NCI-H446 (cell line): ENCODE data around the gene BIN1.

Source experiments
- DNase-seq, 2 experiments: peaks; one replicate each; lab custom pipeline; 2025; lab: John Stamatoyannopoulos, UW

Gene BIN1

DNA sequence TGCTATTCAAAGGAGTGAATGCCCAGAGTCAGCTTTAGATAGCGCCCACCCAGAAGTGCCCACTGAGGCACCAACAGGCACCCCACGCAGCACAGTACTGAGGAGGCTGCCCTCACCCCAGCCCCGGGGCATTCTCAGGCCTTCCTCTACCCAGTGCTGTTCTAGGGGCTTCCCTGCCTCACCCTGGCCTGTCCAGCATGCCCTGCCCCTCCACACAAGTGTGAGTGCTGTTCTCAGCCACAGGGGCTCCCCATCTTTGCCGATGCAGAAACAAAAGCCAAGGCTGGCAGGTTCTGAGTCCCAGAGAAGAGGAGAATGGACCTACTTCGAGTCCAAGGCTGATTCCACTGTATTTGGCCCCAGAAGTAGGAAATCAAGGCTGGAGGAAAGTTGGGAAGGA, 15.8 kb downstream of the BIN1 start:
- DNase-seq: no peak

DNA sequence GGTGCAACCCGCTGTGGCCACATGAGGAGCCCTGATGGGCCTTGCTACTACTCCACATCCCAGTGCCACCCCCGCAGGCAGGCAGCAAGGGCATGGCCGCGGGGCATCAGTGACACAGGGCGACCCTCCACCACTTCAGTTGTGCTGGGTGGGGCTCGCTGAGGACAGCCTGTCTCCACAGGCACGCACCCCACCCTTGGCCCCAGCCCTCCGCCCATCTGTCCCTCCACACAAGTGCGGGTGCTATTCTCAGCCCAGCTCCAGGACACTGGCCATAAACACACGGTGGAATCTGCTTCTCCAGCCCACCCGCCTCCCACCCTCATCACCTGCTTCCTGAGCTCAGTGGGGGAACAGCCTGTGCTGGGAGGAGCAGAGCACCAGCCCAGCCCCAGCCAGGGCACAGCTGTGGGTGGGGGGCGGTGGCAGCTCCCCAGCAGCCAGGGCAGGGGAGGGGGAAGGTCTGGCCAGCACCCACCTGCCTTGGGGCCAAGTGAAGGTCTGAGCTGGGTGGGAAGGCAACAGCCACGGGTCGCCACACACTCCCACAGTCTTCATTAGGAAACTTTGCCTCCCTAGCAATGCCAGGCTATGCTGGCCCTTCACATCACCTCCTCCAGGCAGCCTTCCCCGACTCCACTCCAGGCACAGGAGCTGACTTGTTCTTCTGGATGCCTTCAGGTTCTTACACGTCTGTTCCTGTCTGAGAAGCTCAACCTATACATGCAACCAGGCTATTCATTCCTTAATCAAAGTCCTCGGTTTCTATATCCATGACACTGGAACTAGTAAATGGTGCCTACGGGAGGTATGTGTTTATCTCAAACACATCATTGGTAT, 16.5 kb downstream of the BIN1 start:
- DNase-seq: no peak

DNA sequence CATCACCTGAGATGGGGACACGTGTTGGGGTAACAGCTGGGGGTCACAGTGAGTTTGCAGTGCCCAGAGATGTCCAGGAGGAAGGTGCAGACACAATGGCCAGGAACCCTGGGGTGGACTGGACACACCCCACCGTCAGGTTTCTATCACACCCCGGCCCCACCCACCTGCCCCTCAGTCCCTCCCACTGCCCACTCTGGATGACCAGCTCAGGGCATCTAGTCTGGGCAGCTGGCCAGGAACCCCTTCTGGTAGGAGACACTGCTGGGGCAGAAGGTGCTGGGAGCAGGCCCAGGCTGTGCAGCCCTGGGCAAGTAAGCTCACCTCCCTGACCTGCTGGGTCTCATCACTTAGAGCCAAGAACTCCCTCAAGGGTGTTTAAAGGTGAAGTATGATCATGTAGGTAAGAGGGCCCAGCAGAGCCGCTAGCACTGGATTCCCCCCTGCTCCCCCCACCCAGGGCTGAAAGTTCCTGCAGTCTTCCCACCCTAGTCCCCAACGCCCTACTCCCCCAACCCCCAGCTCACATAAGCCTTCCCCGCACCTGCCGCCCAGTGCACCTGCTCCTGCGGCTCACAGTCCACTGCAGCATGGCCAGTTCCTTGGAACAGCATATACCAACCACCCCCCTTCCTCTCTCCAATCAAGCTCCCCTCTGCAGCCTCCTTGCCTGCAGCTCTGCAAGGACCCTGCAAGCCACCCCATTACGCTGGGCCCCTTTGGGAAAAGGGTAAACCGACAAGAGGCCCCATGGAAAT, 17.3 kb downstream of the BIN1 start:
- no peak for DNase-seq

DNA sequence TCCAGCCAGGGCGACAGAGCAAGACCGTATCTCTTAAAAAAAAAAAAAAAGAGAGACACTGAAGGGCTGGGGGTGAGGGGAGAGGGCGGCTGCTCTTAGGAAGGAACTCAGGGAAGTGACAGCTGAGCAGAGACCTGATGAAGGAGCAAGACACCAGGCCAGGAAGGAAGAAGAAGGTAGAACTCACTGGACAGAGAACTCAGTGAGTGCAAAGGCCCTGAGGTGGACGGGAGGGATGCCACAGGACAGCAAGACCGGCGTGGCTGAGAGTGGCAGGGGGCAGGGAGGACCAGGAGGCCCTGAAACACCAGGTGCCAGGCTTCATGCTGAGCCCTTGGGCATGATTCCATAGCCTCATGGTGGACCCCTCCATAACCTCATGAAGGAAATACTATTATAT, 18.2 kb downstream of the BIN1 start:
- DNase-seq: no peak

DNA sequence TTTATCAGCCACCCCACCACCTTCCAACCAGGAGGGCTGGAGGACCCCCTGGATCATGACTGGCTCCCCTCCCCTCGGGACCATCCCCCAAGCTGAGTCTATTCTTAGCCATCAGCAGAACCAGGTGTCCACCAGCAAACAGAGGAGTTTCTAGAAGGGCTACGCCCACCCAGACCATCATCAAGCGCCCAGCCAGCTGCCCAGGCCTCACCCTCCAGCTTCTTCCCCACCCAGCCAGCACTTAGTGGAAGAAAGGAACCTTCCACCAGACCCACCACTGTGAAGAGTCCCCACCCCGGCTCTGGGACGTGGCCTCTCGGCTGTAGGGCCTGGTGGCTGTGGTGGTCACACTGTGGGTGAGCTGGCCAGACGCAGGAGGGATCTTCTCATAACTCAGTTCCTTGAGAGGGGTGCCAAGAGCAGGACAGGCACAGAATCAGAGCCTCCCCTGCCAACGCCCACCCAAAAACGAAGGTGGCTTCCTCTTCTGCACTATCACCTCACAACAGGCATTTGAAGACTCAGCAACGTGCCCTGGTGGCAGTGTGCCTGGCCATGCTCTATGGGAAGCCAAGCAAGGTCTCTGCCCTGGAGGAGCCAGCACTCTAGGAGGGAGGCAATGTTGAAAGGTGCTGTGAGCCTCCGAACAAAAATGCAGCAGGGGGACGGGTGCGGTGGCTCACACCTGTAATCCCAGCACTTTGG, 19.0 kb downstream of the BIN1 start:
- DNase-seq: no peak

DNA sequence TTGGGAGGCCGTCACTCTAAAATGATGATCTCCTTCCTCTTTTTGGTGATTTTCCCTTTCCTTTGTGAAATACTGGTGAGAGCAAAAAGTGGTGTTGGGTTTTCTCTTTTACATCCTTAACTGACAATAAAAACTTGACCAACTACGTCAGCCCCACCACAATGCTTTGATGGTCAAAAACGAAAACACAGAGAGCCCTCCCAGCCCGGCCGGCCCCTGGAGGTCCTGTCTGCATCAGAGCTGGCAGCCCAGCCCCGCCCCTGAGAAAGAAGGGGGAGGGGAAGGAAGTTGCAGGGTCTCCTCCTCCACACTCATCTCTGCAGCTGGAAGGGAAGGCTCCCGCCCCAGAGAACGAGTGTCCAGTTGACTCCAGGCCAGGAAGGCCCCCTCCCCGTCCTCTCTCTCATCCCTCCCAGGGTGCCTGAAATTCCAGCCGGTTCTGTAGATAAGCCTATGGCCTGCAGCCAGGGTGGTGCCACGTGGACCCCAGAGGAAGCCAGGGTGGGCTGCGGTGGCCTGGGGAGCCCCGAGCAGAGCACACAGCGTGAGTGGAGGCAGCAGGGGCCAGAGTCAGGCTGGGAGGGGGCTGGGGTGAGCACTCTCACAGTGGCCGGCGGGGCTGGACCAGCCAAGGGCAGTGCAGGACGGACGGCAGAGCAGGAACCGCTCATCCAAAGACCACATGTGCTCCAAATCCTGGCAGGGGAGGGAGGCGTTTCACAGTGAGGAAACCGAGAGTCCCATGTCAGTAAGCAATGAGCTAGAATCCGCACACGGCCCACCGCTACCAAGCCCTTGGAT, 19.8 kb downstream of the BIN1 start:
- no peak for DNase-seq

DNA sequence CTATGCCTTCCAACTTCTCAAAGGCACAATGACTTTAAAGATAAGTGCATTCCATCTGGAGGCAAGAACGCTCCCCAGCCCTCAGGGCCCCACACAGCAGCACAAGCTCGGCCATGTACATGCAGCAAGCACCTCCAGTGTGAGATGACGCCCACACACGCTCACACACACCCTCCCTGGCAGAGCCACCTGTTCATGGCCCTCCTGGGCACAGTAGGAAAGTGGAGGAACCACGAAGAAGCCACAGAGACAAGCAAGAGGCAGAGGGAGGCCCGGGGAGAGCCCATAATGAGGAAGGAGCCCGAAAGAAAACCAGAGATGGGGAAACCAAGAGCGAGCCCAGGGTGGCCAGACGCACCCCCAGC, 21.7 kb downstream of the BIN1 start:
- DNase-seq: no peak

DNA sequence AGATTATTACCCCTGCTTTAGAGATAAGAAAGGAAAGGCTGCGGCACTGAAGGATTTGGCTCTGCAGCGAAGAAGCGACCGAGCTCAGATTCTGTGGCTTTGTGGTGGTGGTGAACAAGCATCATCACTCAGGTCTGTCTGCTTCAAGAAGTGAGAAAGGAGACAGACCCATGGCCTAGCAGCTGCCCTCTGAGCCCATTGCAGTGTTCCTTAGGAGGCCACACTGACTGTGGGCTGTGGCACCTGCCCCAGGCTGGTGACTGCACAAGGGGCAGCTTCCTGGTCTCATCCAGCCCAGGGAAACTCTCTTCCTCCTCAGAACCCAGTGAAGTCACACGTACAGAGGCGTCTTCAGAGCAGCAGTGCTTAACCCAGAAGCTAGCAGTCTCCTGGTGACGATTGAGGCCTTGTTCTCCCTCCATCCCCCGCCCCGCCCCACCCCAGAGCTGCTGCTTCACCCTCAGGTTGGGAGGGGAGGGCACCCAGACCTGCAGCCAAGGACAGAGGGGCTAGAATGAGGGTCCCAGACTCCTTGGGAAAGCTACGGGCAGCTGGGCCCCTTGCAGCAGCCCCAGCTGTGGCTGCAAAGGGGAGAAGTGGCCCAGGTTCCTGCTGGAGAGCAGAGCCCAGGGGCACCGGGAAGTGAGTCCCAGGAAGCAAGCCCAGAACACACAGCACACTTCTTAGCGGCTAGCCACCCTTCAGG, 22.2 kb downstream of the BIN1 start:
- DNase-seq: no peak

DNA sequence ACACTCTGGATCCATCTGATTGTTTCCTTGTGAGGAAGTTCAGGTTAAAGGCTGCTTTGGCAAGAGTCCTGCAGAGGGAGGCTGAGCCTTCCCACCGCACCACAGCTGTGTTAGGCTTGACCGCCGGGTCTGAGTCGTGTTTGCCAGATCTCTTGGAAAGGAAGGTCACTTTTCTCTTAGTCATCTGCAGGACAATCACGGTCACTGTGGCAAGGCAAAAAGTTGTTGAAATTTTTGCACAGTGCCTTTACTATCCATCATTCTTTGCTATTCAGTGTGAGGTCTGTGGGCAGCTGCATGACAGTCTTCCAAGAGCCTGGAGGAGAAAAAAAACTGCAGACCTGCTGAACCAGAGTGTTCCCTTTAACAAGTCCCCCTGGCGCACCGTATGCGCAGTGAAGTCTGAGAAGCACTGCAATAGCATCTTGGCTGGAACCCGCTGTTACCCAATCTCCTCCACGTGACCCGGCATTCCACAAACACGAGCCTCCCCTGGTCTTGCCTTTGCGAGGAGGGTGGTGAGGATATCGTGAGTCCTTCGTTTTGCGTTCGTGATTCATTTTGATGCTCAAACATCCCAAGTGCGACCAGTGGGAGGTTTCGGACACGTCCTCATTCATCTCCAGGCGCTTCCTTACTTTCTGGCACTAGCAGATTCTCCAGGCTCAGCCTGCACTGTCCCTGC, 23.0 kb downstream of the BIN1 start:
- no peak for DNase-seq

DNA sequence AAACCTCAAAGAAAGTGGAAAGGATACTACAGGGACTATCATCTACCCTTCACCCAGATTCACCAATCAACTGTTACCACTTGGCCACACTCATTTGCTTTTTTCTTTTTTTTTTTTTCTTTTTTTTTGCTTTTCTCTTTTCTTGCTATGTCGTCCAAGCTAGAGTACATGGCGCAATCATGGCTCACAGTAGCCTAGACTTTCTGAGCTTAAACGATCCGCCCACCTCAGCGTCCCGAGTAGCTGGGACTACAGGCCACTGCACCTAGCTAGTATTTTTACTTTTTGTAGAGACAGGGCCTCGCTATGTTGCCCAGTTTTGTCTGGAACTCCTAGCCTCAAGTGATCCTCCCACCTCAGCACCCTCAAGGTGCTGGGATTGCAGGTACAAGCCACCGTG, 24.0 kb downstream of the BIN1 start:
- no peak for DNase-seq

DNA sequence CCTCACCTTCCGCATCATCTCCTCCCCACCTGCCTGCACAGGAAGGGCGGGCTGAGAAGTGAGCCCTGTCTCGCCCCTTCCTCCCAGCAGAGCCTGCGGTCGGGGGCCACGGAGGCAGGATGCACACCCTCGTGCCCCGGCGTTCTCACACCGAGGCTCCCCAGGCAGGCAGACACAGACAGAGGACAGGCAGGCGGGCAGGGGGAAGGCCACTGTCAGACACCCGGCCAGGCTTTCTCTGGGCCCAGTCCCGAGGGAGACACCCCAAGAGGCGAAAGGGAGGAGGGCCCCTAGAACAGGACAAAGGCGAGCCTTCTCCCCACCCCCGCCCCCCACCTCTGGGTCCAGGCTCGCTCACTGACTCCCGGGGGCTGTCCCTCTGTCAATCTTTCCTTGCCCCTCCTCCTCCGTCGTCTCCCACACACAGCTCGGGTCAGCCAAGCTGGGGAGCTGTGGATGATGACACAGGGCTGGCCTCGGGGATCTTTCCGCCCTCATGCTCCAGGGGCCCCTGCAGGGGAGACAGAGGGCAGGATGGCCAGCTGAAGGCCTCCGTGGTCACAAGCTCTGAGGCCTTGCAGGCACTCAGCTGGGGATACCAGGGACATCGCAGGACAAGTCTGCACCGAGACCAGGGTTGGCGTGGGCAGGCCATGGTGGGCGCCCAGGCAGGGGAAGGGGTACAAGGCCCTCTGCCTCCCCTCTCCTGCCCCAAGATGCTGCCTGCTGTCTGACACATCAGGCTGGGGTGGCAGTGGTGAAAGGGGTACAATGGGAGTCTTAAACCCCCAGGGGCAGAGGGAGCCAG, 24.9 kb downstream of the BIN1 start:
- DNase-seq: no peak

DNA sequence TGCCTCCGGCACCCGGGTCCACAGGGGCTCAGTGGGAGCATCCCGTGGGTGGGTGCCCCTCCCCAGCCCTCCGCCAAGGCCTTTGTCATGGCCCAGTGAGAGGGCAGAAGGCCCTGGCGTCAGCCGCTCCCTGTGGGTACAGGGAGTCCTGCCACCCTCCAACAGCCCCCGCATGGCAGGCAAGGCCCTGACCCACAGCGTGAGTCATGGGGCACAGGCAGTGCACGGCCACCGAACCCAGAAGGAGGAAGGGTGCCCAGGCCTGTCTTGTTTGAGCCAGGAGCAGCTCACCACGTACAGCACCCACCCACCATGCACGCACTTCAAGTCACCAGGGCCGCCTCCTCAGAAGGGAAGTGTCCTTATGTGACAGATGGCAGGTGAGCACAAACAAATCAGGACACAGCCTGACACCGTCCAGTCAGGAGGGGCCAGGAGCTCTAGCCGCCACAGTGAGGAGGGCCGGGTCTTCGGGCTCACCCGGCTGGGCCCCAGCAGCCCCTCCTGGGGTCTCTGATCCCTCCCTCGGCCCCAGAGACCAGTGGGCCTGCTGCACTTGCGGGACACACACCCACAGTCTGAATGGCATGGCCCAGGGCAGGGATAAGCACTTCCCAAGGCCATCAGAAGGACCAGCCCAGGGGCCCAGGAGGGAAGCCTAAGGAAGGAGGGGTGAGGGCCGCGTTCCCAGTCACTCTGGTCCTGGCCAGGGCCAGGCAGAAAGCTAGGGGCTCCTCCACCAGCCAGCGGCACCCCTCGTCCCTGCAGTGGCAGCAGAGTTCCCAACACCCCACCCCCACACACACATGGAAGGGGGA, 25.8 kb downstream of the BIN1 start:
- DNase-seq: no peak

DNA sequence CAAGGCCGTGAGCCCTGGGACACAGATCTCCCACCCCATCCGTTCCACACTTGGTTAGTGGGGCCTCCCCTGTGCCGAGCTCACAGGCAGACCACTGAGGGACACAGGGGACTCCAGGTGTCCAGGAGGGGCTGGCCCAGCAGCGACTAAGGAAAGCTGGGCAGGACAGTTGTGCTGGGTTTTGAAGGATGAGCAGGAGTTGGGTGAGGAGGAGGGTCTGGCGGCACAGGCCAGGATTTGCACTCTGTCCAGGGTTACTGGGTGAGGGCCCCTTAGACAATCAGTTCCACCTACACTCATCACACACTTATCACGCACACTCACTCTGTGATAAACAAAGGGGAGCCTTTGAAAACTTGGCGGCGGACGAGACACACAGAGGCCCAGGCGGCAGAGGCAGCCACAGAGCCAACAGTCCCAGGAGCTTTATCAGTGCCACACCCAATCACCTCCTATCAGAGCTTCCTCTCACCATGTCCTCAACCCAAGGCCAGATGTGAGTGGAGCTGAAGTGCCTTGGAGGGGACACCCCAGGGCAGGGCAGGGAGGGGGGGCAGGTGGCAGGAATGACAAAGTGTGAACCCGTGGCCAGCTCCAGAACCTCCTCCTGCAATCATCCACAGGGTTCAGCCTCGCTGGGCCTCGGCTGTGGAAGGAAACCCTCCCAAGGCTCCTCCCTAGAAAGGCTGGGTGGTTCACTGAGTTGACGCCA, 26.6 kb downstream of the BIN1 start:
- DNase-seq: no peak

DNA sequence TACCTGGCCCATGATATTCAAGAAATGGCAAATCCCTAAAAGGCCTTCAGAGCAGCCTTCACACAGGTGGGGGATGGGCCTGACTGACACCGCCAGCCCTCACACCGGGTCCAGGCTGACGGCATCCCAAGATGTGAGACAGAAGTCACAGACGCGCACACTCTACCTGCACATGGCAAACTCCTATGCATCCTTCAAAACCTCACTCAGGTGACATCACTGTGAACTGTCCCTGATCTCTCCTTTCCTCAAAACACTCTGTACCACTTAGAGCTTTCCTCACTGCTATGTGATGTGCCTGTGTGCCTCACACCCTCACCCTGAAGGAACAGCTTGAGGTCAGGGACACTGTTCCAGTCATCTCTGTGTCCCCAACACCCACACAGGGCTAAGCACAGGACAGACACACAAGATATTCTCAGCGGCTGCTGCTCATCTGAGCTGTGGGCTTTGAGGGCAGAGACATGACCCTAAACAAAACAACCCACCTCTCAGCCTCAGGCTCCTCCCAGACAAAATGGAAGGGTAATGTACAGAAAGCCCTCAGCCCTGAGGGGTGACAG, 27.5 kb downstream of the BIN1 start:
- DNase-seq: no peak

DNA sequence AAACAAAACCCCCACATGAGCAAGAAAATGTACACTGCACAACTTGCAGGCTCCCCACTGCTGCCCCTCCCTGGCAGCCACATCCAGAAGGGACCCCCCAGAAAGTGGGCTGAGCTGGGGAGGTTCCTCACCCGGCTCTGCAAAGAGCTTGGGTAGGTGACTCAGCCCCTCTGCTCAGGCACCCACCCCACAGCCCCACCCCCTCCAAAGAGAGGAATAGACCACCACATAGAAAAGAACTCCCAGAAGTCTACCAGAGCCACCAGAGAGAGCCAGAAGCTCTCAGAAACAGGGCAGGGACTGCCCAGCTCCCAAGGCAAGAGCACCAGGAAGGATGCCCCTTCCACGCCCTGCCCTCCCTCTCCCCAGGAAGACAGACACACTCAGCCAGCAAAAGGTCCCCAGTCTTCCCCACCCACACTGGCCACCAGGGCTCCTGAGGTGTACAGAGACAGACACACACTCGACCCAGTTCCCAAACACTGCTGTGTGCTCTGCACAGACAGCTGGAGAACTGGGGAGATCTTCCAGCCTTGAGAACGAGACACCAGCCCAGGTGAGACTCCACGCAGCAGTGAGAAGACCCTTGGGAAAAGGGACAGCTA, 28.2 kb downstream of the BIN1 start:
- DNase-seq: no peak

DNA sequence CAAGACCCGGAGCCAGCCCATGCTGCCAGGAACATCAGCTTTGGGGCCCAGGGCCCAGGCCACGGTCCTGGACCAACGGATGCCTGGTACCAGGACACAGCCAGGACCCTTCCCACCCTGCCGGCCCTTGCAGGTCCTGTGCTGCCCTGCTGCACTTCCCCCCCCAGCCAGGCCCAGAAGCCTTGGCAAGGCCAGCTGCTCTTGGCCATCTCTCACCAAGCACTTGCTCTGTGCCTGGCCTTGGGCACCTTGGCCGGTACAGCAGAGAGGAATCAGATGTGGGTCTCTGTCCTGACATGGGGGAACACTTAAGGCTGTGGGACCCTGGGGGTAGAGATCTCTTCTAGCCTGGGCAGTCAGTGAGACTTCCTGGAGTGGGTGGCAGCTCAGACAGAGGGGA, 28.9 kb downstream of the BIN1 start:
- DNase-seq: no peak

DNA sequence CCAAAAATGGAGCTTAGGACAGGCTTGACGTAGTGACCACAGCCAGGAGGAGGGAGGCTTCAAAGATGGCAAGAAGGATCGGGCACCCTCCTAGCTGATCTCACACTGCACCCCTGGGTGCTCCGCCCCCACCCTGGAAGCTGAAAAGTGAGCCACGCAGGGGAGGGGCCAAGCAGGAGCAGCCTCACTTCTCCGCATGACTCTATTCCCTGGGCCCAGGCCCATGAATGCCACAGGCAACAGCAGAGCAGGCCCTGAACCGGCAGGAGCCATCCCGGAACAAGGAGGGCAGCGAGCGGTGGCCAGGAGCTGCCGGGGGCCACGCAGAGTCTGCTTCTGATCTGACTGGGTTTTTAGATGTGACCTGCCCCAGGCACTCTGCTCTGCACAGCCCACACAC, 30.0 kb downstream of the BIN1 start:
- no peak for DNase-seq

DNA sequence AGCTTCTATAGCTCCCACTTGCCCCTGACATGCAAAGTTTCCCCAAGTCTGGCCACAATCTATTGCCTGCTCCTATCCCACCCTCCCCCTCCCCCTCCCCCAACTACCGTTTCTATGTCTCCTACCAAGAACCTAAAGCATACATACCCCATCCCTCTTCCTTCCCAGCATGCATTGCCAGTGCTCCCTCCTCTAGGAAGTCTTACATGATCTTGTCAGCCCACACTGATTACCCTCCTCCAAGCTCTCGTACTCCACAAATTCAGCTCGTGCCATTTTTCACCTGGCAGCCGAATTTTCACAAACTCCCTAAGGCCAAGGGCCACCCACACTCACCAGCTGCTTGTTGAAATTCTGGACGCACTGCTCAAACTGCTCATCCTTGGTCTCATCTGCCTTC, 30.7 kb downstream of the BIN1 start:
- DNase-seq: no peak
